ES-I3 (cell line): ENCODE data around the gene LSMEM2.
"Not testable (repeated sequence)": the region's sequence is repeated elsewhere in the genome, so short reads cannot be mapped to it uniquely, and the experiment has no call there.

Source experiments
- H3K36me3 ChIP-seq: 2 replicates; pipeline ENCODE4 v1.6.1; 2013; ENCODE audit warnings: mild to moderate bottlenecking, low read length, control low read depth, moderate library complexity; ENCODE audit not compliant: insufficient read depth
- H3K4me1 ChIP-seq: 2 replicates; pipeline ENCODE4 v1.6.1; 2013; ENCODE audit warnings: mild to moderate bottlenecking, control low read depth, low read length; ENCODE audit not compliant: insufficient read depth
- H3K9ac ChIP-seq: 2 replicates; pipeline ENCODE4 v1.6.1; 2013; ENCODE audit warnings: low read depth, mild to moderate bottlenecking, low read length, moderate library complexity
- H3K9me3 ChIP-seq: 2 replicates; pipeline ENCODE4 v1.6.1; 2013; ENCODE audit warnings: mild to moderate bottlenecking, low read length, moderate library complexity; ENCODE audit not compliant: control insufficient read depth, insufficient read depth

Gene LSMEM2

DNA sequence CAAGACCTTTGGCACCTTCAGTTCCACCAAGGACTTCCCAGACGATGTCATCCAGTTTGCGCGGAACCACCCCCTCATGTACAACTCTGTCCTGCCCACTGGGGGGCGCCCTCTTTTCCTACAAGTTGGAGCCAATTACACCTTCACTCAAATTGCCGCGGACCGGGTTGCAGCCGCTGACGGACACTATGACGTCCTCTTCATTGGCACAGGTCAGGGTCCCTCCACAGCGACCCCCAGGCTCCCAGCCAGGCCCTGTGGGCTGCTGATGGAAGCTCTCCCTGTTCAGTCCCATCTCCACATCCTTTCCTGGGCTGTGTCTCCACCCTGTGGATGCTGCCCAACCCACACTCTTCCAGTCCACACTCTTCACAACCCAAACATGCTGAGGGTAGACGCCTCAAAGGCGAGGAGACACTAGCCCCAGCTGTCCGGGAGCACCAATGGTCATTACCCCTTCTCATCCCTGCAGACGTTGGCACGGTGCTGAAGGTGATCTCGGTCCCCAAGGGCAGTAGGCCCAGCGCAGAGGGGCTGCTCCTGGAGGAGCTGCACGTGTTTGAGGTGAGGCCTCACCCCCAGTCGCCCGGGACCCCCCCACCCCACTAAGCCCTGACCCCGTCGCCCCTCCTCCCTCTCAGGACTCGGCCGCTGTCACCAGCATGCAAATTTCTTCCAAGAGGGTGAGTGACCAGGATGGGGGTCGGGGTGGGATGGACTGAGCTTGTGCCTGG is 4.3 kb upstream of the LSMEM2 start:
- Histone ChIP-seq H3K36me3 (no peaks in the 10 kb centered on the region), H3K4me1 (peaks cover 12% of the 10 kb centered on the region), H3K9ac (0 out of 2 replicates have a peak overlapping the region, but pooled peaks have one; percentile 46), H3K9me3 (no peaks in the 10 kb centered on the region)

DNA sequence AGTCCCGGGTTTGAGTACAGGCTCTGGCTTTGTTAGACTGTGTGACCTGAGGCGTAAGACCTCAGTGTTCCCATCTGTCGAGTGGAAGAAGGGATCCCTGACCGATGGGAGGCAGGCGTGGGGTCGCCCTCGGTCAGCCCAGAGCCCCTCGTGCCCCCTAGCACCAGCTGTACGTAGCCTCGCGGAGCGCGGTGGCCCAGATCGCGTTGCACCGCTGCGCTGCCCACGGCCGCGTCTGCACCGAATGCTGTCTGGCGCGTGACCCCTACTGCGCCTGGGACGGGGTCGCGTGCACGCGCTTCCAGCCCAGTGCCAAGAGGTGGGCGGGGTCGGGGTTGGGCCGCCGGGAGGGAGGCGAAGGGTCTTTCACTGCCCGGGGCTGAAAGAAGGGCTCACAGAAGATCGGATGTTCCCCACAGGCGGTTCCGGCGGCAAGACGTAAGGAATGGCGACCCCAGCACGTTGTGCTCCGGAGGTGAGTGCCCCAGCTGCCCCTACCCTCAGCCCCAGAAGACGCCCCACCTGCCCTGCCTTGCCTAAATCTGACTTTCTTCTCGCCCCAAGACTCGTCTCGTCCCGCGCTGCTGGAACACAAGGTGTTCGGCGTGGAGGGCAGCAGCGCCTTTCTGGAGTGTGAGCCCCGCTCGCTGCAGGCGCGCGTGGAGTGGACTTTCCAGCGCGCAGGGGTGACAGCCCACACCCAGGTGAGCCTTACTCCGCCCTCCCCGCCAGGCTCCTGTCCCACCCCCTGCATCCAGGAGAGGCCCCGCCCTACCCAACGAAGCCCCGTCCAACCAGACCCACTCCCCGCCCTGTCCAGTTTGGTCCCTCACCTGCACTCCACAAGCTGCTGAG is 3.5 kb upstream of the LSMEM2 start:
- no peaks in the 10 kb centered on the region for H3K9me3 ChIP-seq
- H3K36me3 ChIP-seq = no peaks in the 10 kb centered on the region
- peak overlapping the region; percentile 46; the same call in 1 of the 2 replicates for H3K9ac ChIP-seq
- peaks cover 9% of the 10 kb centered on the region; the same call in 1 of the 2 replicates for H3K4me1 ChIP-seq

DNA sequence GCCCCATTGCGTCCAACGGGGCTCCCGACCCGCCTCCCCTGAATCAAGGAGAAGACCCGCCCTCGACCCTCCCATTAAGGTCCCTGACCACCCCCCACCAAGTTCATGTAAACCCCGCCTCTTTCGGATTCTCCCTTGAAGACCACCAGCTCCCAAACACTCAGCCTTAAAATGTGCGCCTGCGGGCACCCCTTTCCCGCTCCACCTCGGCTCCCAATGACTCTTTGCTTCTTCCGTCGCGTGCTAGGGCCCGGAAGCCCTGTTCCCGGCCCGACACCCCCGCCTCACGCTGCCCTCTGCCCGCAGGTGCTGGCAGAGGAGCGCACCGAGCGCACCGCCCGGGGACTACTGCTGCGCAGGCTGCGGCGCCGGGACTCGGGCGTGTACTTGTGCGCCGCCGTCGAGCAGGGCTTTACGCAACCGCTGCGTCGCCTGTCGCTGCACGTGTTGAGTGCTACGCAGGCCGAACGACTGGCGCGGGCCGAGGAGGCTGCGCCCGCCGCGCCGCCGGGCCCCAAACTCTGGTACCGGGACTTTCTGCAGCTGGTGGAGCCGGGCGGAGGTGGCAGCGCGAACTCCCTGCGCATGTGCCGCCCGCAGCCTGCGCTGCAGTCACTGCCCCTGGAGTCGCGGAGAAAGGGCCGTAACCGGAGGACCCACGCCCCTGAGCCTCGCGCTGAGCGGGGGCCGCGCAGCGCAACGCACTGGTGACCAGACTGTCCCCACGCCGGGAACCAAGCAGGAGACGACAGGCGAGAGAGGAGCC is 2.7 kb upstream of the LSMEM2 start:
- Histone ChIP-seq H3K4me1 (peaks cover 9% of the 10 kb centered on the region; the same call in 1 of the 2 replicates), H3K9me3 (no peaks in the 10 kb centered on the region), H3K9ac (peak overlapping the region; percentile 46; the same call in 1 of the 2 replicates), H3K36me3 (no peaks in the 10 kb centered on the region)

DNA sequence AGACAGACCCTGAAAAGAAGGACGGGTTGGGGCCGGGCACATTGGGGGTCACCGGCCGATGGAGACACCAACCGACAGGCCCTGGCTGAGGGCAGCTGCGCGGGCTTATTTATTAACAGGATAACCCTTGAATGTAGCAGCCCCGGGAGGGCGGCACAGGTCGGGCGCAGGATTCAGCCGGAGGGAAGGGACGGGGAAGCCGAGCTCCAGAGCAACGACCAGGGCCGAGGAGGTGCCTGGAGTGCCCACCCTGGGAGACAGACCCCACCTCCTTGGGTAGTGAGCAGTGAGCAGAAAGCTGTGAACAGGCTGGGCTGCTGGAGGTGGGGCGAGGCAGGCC is 2.2 kb upstream of the LSMEM2 start:
- H3K9ac ChIP-seq = peak overlapping the region; percentile 16; the same call in 1 of the 2 replicates
- H3K36me3 ChIP-seq = no peaks in the 10 kb centered on the region
- no peaks in the 10 kb centered on the region for H3K9me3 ChIP-seq
- H3K4me1 ChIP-seq = peaks cover 4% of the 10 kb centered on the region; the same call in 1 of the 2 replicates

DNA sequence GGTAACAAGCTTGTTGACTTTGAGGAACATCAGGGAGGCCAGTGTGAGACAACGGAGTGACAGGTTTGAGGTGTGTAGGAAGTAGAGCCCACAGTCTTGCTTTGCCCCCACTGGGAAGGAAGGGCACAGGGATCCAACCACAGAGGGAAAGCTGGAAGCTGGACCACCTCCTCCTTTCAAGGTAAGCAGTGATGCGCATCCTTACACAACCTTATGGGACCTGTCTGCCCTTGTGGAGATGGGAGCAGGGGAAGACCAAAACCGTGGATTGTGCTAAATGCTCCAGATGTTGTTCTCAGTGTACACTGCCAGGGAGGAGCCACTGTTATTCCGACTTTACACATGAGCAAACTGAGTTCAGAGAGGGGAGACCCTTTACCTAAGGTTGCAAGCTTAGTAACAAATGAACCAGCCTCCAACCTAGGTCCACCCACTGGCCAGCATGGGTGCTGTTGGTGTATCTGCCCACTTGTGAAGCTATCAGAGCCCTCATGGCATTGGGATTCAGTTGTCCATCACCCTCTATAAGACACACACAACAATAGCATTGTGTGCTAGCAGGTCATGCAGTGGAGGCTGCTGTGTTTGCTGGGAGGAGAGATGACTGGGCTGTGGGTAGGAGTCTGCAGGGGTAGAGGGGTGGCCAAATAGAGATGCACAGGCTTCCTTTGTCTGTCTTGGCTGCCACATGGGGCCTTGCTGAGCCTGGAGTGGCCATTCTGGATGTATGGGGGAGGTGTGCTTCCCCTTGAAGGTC is 586 bp upstream of the LSMEM2 start:
- Histone ChIP-seq H3K4me1 (peaks cover 3% of the 10 kb centered on the region; the same call in 1 of the 2 replicates), H3K9me3 (no peaks in the 10 kb centered on the region), H3K9ac (no peak overlapping the region), H3K36me3 (no peaks in the 10 kb centered on the region)

DNA sequence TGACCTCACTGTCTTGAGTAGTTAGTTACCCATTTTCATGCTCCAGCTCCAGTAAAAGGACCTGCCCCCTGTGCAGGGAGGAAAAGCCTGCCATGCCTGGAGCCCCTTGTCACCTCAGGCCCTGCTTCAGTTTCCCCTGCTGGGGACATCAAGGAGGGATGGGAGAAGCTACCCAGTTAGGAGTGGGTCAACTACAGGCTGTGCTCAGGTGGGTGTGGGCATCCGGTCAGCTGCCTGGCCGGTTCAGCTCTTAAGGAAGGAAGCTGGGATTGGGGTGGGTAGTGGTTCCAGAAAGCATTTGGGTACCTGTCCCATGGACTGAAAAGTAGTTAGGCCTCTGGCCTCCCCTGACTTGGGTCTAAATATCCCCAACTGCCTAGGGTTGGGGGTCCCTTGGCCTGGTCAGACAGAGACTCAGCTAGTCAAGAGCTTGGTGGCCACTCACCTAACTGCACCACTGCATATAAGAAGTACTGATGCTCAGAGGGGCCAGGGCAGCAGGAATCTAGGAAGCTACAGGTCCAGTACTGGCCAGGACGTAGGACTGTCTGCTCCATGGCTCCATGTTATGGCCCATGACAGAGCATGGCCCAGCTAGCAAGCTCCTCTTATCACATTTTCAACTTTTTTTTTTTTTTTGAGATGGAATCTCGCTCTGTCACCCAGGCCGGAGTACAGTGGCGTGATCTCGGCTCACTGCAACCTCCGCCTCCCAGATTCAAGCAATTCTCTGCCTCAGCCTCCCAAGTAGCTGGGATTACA is 549 bp downstream of the LSMEM2 start:
- H3K9ac ChIP-seq = no peak overlapping the region

DNA sequence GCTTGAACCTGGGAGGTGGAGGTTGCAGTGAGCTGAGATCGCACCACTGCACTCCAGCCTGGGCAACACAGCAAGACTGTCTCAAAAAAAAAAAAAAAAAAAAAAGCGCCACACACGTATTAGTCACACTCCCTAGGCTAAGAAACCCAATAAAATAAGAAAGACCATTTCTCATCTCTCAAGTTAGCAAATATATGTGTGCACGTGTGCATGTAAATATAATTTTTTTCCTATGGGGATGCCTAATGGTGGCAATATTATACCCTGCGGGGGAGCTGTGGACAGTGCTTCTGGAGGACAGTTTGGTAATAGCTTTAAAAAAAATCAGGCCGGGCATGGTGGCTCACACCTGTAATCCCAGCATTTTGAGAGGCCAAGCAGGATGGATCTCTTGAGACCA is 5.2 kb downstream of the LSMEM2 start:
- not testable (repeated sequence) for H3K9me3 ChIP-seq, H3K36me3 ChIP-seq, H3K4me1 ChIP-seq, H3K9ac ChIP-seq

More for the DNA sequence above, 549 bp downstream of the LSMEM2 start:
- Histone ChIP-seq H3K9me3 (no peaks in the 10 kb centered on the region), H3K36me3 (no peaks in the 10 kb centered on the region), H3K4me1 (peaks cover 2% of the 10 kb centered on the region; the same call in 1 of the 2 replicates)

- no peak overlapping the region for H3K9ac ChIP-seq
- peaks cover 4% of the 10 kb centered on the region; the same call in 1 of the 2 replicates for H3K4me1 ChIP-seq
- H3K9me3 ChIP-seq = no peaks in the 10 kb centered on the region
- peaks cover 12% of the 10 kb centered on the region; the same call in 1 of the 2 replicates for H3K36me3 ChIP-seq
Observed at GRCh38 chr3:50286322-50287227, 7.7 kb downstream of the LSMEM2 start.

- Histone ChIP-seq H3K36me3 (peaks cover 12% of the 10 kb centered on the region; the same call in 1 of the 2 replicates), H3K9ac (no peak overlapping the region)
Observed at GRCh38 chr3:50287262-50287661, 8.4 kb downstream of the LSMEM2 start.

GRCh38 chr3:50288387-50289007 is 9.6 kb downstream of the LSMEM2 start:
- peaks cover 12% of the 10 kb centered on the region; the same call in 1 of the 2 replicates for H3K36me3 ChIP-seq

More at GRCh38 chr3:50287262-50287661, 8.4 kb downstream of the LSMEM2 start:
- no peaks in the 10 kb centered on the region for H3K9me3 ChIP-seq
- peaks cover 4% of the 10 kb centered on the region; the same call in 1 of the 2 replicates for H3K4me1 ChIP-seq

DNA sequence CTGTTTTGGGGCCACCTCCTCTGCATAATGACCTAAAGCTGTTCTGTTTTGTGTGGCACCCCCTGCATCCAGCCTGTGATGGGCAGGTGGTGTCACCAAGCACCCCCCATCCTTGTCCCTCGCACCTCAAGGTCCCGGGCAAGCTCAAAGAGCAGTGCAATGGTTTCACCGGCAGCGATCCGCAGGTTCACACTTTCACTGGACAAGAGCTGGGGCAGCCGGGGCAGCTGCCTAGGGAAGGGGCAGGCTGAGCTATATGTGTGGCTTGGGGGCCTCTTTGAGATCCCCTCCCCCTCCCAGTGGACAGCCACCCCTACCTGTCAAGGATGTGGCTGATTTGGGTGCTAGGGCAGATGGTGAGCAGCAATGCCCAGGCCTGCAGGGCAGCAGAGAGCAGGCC is 10.2 kb downstream of the LSMEM2 start:
- Histone ChIP-seq H3K4me1 (peaks cover 4% of the 10 kb centered on the region; the same call in 1 of the 2 replicates), H3K9me3 (no peaks in the 10 kb centered on the region), H3K36me3 (peaks cover 12% of the 10 kb centered on the region; the same call in 1 of the 2 replicates), H3K9ac (no peak overlapping the region)

More at GRCh38 chr3:50288387-50289007, 9.6 kb downstream of the LSMEM2 start:
- H3K9me3 ChIP-seq = no peaks in the 10 kb centered on the region
- no peak overlapping the region for H3K9ac ChIP-seq
- H3K4me1 ChIP-seq = peaks cover 4% of the 10 kb centered on the region; the same call in 1 of the 2 replicates

DNA sequence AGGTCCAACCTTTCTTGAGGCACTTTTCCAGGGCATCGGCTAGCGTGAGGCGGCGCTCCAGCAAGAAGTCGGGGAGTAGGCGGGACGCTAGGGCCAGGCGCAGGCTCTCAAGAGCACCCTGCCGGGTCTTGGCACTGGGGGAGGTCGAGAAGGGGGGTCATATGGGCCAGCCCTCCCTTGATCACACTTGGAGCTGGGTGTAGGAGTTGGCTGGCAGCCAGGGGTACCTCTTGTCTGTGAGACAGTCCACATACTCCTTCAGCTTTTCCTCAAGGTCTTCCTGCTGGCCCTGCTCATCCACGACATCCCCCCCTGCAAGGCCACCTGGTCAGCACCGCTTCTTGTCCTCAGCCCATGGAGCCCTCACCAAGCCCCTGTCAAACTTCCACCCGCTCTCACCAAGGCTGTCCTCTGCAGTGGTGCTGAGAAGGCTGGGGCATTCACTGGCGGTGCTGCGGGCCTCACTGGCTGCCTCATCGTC is 11.3 kb downstream of the LSMEM2 start:
- Histone ChIP-seq H3K4me1 (peaks cover 4% of the 10 kb centered on the region; the same call in 1 of the 2 replicates), H3K36me3 (peaks cover 12% of the 10 kb centered on the region; the same call in 1 of the 2 replicates), H3K9me3 (no peaks in the 10 kb centered on the region), H3K9ac (no peak overlapping the region)
